HPDE6-E6E7 (cell line): ENCODE measurements around the gene HK1.
A peak's percentile ranks its signal among the peaks of the same experiment; 100 is the strongest.
"Not testable (repeated sequence)": the region's sequence is repeated elsewhere in the genome, so short reads cannot be mapped to it uniquely, and the experiment has no call there.

Experiments used
- DNase-seq: peaks from one replicate; pipeline ENCODE4 v3.0.0; 2011; ENCODE audit warnings: missing footprints; ENCODE audit errors: extremely low spot score

The HK1 gene

DNA sequence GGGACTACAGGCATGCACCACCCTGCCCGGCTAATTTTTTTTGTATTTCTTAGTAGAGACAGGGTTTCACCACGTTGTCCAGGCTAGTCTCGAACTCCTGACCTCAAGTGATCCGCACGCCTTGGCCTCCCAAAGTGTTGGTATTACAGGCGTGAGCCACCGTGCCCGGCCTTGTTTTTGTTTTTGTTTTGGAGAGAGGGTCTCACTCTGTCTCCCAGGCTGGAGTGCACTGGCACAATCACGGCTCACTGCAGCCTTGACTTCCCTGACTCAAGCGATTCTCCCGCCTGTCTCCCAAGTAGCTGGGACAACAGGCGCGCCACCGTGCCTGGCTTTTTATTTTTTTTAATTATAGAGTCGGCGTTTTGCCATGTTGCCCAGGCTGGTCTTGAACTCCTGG, 172.1 kb downstream of the HK1 start:
- DNase-seq = not testable (repeated sequence)

DNA sequence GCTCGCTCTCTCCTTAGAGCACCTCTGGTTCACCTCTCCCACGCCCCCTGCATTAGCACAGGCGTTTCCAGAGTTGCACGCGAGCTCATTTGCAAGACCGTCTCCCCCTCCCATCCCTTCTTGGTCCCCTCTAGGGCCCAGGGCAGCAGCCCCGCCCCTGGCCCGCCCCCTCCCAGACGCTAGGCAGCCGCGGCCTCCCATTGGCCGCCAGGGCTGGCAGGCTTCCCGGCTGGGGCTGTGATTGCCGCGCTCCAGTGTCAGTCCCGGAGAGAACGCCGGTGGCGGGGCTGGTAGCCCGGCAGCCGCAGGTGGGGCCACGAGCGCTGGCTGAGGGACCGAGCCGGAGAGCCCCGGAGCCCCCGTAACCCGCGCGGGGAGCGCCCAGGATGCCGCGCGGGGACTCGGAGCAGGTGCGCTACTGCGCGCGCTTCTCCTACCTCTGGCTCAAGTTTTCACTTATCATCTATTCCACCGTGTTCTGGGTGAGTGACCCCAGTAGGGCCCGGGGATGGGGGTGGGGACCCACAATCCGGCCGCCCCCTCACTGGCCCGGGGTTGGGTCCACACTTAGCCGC, 173.0 kb downstream of the HK1 start, which contains the start of gene TSPAN15:
Gene TSPAN15 (plus strand): TSS at position 257 of the 575 bp plus-strand sequence. CDS start 130 bp downstream, at position 387.
- DNase-seq = peak; percentile 77
